H1 (cell line): ENCODE results near the gene ITGB1BP1. TPM values are rescaled to one million over a fixed set of nuclear protein-coding genes. Genes with fewer than 3 reads are reported as not detected.

Experiments
- ATF2 ChIP-seq: IDR thresholded peaks from 2 replicates; pipeline ENCODE4 v1.6.1; 2012; ENCODE audit warnings: low read length, inconsistent platforms
- BACH1 ChIP-seq: IDR thresholded peaks from 2 replicates; pipeline ENCODE4 v1.6.1; 2012; ENCODE audit warnings: low read length, improper control_type of control experiment
- CHD2 ChIP-seq: IDR thresholded peaks from 2 replicates; pipeline ENCODE4 v1.6.1; 2012; ENCODE audit warnings: low read length, improper control_type of control experiment
- EP300 ChIP-seq, 2 experiments: IDR thresholded peaks; 1 replicate in 1 of 2; 2 replicates in 1 of 2; pipeline ENCODE4 v1.6.1; 2011 to 2012; ENCODE audit warnings: low read depth in 2 of 2, low read length in 2 of 2, mild to moderate bottlenecking in 2 of 2, borderline replicate concordance in 1 of 2, inconsistent platforms in 1 of 2, moderate library complexity in 1 of 2
- GABPA ChIP-seq: IDR thresholded peaks from 2 replicates; pipeline ENCODE4 v1.6.1; 2011; ENCODE audit warnings: mild to moderate bottlenecking, low read length, moderate library complexity, borderline replicate concordance; ENCODE audit not compliant: insufficient read depth
- JUND ChIP-seq: IDR thresholded peaks from 2 replicates; pipeline ENCODE4 v1.6.1; 2011; ENCODE audit warnings: mild to moderate bottlenecking, improper control_type of control experiment, low read length
- polyA plus RNA-seq, 7 experiments: library from polyadenylated mRNA; depleted of rRNA in 3 of 7; stranded (reverse) in 5 of 7; unstranded in 2 of 7; fragments of >200 nt in 5 of 7; fragments of 200-250 nt in 2 of 7; gene quantifications; 1 replicate in 5 of 7; 2 replicates in 1 of 7; 4 replicates in 1 of 7; pipeline versions ENCODE4 v1.2.1 to v1.2.3, GENCODE V29; 2011 to 2013; ENCODE audit warnings: missing spikeins in 2 of 7, mixed read lengths in 2 of 7
- total RNA-seq: library from RNA; stranded (reverse); fragmentation: NEBNext Ultra II Directional; extraction: Animal tissue kit (Norgen Biotek cat#: 25700); gene quantifications from 2 replicates; pipeline ENCODE4 v1.2.1, GENCODE V29; 2021
- TF ChIP-seq, protein P1 (sequence below): fragments of 300-600 bp; sonication (generic); IDR thresholded peaks from 2 replicates; pipeline ENCODE4 v1.7.1; 2012; ENCODE audit warnings: low read length, moderate library complexity, mild to moderate bottlenecking, inconsistent platforms; ENCODE audit not compliant: insufficient replicate concordance

ITGB1BP1 gene
- total and polyA plus RNA-seq, 2 of the 8 experiments (the other 6 are each of a cell fraction or from before 2014, with no cell fraction given) = 16.1 to 45.4 TPM

DNA sequence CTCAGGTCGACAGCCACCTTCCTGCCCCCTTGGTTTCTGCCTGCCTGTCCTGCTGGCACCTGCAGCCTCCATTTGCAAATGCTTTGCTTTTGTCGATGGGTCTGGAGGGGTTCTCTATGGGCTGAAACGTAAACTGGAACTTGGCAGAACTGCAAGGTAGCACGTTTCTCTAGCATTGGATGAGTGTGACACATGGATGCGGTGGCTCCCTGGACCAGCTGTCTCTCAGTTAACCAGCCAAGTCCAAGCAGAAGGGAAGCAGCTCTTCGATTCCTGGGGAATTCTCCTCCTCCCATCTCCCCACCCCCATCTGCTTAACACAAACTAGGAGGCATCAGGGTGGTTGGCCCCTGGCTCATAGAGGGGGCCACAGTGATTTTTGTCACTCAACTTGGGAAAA, 57.3 kb downstream of the ITGB1BP1 start (continued):
- TF ChIP-seq ATF2 (no peak), EP300 (IDR thresholded peaks at IDR 0.05; ENCODE audit: borderline replicate concordance in 1 of 2, low read depth in 2 of 2, low read length in 2 of 2) (no peak), JUND (no peak), CHD2 (no peak), GABPA (no peak), BACH1 (no peak)
- TF ChIP-seq, protein P1, sequence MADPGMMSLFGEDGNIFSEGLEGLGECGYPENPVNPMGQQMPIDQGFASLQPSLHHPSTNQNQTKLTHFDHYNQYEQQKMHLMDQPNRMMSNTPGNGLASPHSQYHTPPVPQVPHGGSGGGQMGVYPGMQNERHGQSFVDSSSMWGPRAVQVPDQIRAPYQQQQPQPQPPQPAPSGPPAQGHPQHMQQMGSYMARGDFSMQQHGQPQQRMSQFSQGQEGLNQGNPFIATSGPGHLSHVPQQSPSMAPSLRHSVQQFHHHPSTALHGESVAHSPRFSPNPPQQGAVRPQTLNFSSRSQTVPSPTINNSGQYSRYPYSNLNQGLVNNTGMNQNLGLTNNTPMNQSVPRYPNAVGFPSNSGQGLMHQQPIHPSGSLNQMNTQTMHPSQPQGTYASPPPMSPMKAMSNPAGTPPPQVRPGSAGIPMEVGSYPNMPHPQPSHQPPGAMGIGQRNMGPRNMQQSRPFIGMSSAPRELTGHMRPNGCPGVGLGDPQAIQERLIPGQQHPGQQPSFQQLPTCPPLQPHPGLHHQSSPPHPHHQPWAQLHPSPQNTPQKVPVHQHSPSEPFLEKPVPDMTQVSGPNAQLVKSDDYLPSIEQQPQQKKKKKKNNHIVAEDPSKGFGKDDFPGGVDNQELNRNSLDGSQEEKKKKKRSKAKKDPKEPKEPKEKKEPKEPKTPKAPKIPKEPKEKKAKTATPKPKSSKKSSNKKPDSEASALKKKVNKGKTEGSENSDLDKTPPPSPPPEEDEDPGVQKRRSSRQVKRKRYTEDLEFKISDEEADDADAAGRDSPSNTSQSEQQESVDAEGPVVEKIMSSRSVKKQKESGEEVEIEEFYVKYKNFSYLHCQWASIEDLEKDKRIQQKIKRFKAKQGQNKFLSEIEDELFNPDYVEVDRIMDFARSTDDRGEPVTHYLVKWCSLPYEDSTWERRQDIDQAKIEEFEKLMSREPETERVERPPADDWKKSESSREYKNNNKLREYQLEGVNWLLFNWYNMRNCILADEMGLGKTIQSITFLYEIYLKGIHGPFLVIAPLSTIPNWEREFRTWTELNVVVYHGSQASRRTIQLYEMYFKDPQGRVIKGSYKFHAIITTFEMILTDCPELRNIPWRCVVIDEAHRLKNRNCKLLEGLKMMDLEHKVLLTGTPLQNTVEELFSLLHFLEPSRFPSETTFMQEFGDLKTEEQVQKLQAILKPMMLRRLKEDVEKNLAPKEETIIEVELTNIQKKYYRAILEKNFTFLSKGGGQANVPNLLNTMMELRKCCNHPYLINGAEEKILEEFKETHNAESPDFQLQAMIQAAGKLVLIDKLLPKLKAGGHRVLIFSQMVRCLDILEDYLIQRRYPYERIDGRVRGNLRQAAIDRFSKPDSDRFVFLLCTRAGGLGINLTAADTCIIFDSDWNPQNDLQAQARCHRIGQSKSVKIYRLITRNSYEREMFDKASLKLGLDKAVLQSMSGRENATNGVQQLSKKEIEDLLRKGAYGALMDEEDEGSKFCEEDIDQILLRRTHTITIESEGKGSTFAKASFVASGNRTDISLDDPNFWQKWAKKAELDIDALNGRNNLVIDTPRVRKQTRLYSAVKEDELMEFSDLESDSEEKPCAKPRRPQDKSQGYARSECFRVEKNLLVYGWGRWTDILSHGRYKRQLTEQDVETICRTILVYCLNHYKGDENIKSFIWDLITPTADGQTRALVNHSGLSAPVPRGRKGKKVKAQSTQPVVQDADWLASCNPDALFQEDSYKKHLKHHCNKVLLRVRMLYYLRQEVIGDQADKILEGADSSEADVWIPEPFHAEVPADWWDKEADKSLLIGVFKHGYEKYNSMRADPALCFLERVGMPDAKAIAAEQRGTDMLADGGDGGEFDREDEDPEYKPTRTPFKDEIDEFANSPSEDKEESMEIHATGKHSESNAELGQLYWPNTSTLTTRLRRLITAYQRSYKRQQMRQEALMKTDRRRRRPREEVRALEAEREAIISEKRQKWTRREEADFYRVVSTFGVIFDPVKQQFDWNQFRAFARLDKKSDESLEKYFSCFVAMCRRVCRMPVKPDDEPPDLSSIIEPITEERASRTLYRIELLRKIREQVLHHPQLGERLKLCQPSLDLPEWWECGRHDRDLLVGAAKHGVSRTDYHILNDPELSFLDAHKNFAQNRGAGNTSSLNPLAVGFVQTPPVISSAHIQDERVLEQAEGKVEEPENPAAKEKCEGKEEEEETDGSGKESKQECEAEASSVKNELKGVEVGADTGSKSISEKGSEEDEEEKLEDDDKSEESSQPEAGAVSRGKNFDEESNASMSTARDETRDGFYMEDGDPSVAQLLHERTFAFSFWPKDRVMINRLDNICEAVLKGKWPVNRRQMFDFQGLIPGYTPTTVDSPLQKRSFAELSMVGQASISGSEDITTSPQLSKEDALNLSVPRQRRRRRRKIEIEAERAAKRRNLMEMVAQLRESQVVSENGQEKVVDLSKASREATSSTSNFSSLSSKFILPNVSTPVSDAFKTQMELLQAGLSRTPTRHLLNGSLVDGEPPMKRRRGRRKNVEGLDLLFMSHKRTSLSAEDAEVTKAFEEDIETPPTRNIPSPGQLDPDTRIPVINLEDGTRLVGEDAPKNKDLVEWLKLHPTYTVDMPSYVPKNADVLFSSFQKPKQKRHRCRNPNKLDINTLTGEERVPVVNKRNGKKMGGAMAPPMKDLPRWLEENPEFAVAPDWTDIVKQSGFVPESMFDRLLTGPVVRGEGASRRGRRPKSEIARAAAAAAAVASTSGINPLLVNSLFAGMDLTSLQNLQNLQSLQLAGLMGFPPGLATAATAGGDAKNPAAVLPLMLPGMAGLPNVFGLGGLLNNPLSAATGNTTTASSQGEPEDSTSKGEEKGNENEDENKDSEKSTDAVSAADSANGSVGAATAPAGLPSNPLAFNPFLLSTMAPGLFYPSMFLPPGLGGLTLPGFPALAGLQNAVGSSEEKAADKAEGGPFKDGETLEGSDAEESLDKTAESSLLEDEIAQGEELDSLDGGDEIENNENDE = no peak
